ENCODE measurements around the gene PRPF40B.
"Not testable (repeated sequence)": the region's sequence is repeated elsewhere in the genome, so short reads cannot be mapped to it uniquely, and the experiment has no call there.

The PRPF40B gene

GRCh38 chr12:49585477-49586459, 37.6 kb upstream of the PRPF40B start:
- Histone ChIP-seq H3K9ac (no peak overlapping the region), H3K9me3 (peaks cover under 1% of the 10 kb centered on the region), H3K27ac (peak overlapping the region; percentile 57; the same call in 1 of the 2 replicates), H3K4me1 (peaks cover 52% of the 10 kb centered on the region), H3K27me3 (no peaks in the 10 kb centered on the region), H4K20me1 (peaks cover 9% of the 10 kb centered on the region), H3K4me3 (no peak overlapping the region), H3K4me2 (peak overlapping the region; percentile 83), H3K36me3 (peaks cover 45% of the 10 kb centered on the region)
- TF ChIP-seq Cebpa-rat (IDR thresholded peaks at IDR 0.05), result no peak

- no peak overlapping the region for H3K4me3 ChIP-seq
- TF ChIP-seq Cebpa-rat (IDR thresholded peaks at IDR 0.05), result peak; percentile 42
- H3K36me3 ChIP-seq, result peaks cover 58% of the 10 kb centered on the region
Measured at GRCh38 chr12:49587174-49587908, 36.0 kb upstream of the PRPF40B start.

GRCh38 chr12:49588281-49588680, 35.1 kb upstream of the PRPF40B start:
- no peaks in the 10 kb centered on the region for H3K27me3 ChIP-seq
- H3K9me3 ChIP-seq, result peaks cover 20% of the 10 kb centered on the region
- no peak overlapping the region for H3K4me3 ChIP-seq
- no peaks in the 10 kb centered on the region for H4K20me1 ChIP-seq
- no peak for TF ChIP-seq Cebpa-rat (IDR thresholded peaks at IDR 0.05)
- H3K27ac ChIP-seq, result peak overlapping the region; percentile 20; the same call in 1 of the 2 replicates
- H3K36me3 ChIP-seq, result peaks cover 65% of the 10 kb centered on the region
- peaks cover 36% of the 10 kb centered on the region for H3K4me1 ChIP-seq
- H3K9ac ChIP-seq, result no peak overlapping the region
- peak overlapping the region; percentile 11; the same call in 1 of the 2 replicates for H3K4me2 ChIP-seq

More at GRCh38 chr12:49587174-49587908, 36.0 kb upstream of the PRPF40B start:
- no peak overlapping the region for H3K9ac ChIP-seq
- no peak overlapping the region for H3K4me2 ChIP-seq
- no peak overlapping the region for H3K27ac ChIP-seq
- H4K20me1 ChIP-seq, result no peaks in the 10 kb centered on the region
- H3K4me1 ChIP-seq, result peaks cover 37% of the 10 kb centered on the region
- H3K9me3 ChIP-seq, result peaks cover 17% of the 10 kb centered on the region
- H3K27me3 ChIP-seq, result no peaks in the 10 kb centered on the region

- peak overlapping the region; percentile 11; the same call in 1 of the 2 replicates for H3K4me2 ChIP-seq
- H4K20me1 ChIP-seq, result no peaks in the 10 kb centered on the region
- H3K36me3 ChIP-seq, result peaks cover 61% of the 10 kb centered on the region
- no peak overlapping the region for H3K4me3 ChIP-seq
- H3K4me1 ChIP-seq, result peaks cover 29% of the 10 kb centered on the region
- H3K27ac ChIP-seq, result peak overlapping the region; percentile 20; the same call in 1 of the 2 replicates
- no peaks in the 10 kb centered on the region for H3K27me3 ChIP-seq
- TF ChIP-seq Cebpa-rat (IDR thresholded peaks at IDR 0.05), result no peak
- H3K9me3 ChIP-seq, result peaks cover 20% of the 10 kb centered on the region
- H3K9ac ChIP-seq, result no peak overlapping the region
Measured at GRCh38 chr12:49588721-49589516, 34.4 kb upstream of the PRPF40B start.

- Histone ChIP-seq H3K9ac (no peak overlapping the region), H3K36me3 (peaks cover 12% of the 10 kb centered on the region; the same call in 1 of the 2 replicates), H4K20me1 (no peaks in the 10 kb centered on the region), H3K4me3 (no peak overlapping the region), H3K4me2 (no peak overlapping the region), H3K4me1 (no peaks in the 10 kb centered on the region), H3K27me3 (no peaks in the 10 kb centered on the region), H3K9me3 (no peaks in the 10 kb centered on the region), H3K27ac (no peak overlapping the region)
- no peak for TF ChIP-seq Cebpa-rat (IDR thresholded peaks at IDR 0.05)
Measured at GRCh38 chr12:49598527-49598926, 24.8 kb upstream of the PRPF40B start.

GRCh38 chr12:49599961-49600360, 23.4 kb upstream of the PRPF40B start:
- no peak overlapping the region for H3K4me2 ChIP-seq
- no peaks in the 10 kb centered on the region for H3K27me3 ChIP-seq

GRCh38 chr12:49603721-49604120, 19.6 kb upstream of the PRPF40B start:
- Histone ChIP-seq H3K4me2 (no peak overlapping the region), H3K4me3 (no peak overlapping the region), H3K4me1 (peaks cover 15% of the 10 kb centered on the region), H3K36me3 (peaks cover 12% of the 10 kb centered on the region; the same call in 1 of the 2 replicates), H3K9me3 (no peaks in the 10 kb centered on the region), H4K20me1 (no peaks in the 10 kb centered on the region), H3K27ac (no peak overlapping the region), H3K9ac (no peak overlapping the region), H3K27me3 (no peaks in the 10 kb centered on the region)
- TF ChIP-seq Cebpa-rat (IDR thresholded peaks at IDR 0.05), result no peak

More at GRCh38 chr12:49599961-49600360, 23.4 kb upstream of the PRPF40B start:
- no peaks in the 10 kb centered on the region for H4K20me1 ChIP-seq
- peaks cover 4% of the 10 kb centered on the region for H3K4me1 ChIP-seq
- no peak overlapping the region for H3K4me3 ChIP-seq
- no peak overlapping the region for H3K27ac ChIP-seq
- no peaks in the 10 kb centered on the region for H3K9me3 ChIP-seq
- no peak overlapping the region for H3K9ac ChIP-seq
- TF ChIP-seq Cebpa-rat (IDR thresholded peaks at IDR 0.05), result no peak
- peaks cover 12% of the 10 kb centered on the region; the same call in 1 of the 2 replicates for H3K36me3 ChIP-seq

- Histone ChIP-seq H3K27me3 (no peaks in the 10 kb centered on the region), H3K9me3 (peaks cover 4% of the 10 kb centered on the region), H3K4me2 (peak overlapping the region; percentile 13; the same call in 1 of the 2 replicates), H3K36me3 (peaks cover 12% of the 10 kb centered on the region; the same call in 1 of the 2 replicates), H3K4me3 (no peak overlapping the region), H4K20me1 (no peaks in the 10 kb centered on the region), H3K27ac (no peak overlapping the region), H3K4me1 (peaks cover 15% of the 10 kb centered on the region), H3K9ac (no peak overlapping the region)
- TF ChIP-seq Cebpa-rat (IDR thresholded peaks at IDR 0.05), result no peak
Measured at GRCh38 chr12:49604856-49605255, 18.5 kb upstream of the PRPF40B start.

- H3K27me3 ChIP-seq, H3K36me3 ChIP-seq, H4K20me1 ChIP-seq, H3K27ac ChIP-seq, H3K9ac ChIP-seq, H3K4me3 ChIP-seq: not testable (repeated sequence)
- Histone ChIP-seq H3K9me3 (peaks cover 11% of the 10 kb centered on the region), H3K4me1 (peaks cover 15% of the 10 kb centered on the region), H3K4me2 (peak within 1 kb of the TSS; percentile 13; the same call in 1 of the 2 replicates)
Measured at GRCh38 chr12:49605539-49605938, 17.8 kb upstream of the PRPF40B start, which contains the start of gene FAM186B. Gene FAM186B (minus strand): TSS chr12:49605639. CDS start chr12:49605477, 162 bp downstream.
